Measurements from ENCODE around the gene TMEM212.

- TF ChIP-seq EZH2 (IDR thresholded peaks at IDR 0.05) (no peak), POLR2AphosphoS5 (IDR thresholded peaks at IDR 0.05; ENCODE audit: borderline replicate concordance, low read depth, low read length) (no peak)
Measured at GRCh38 chr3:171813278-171813896, 29.8 kb upstream of the TMEM212 start.

Measured in SK-N-MC (cell line).